ENCODE measurements around the gene CLCN4.

DNA sequence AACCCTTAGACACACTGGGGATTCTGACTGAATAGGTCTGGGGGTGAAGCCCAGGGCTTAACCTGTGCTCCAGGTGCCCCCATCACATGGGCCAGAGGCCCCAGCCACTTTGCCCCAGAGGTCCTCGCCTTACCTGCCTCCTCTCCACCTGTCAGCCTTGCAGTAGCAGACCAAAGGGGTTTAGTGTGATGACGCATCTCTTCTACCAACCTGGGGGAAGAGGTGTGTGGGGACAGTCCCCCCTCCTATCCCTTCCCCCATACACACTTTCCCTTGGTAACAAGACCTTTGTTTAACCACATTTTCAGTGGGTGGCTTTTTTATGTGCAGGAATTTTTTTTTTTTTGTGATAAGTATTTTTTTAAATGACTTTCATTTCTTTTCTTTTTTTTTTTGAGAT, 6.3 kb downstream of the CLCN4 start:
- TF ChIP-seq POLR2A (IDR thresholded peaks at IDR 0.05) (no peak), CTCF (IDR thresholded peaks at IDR 0.05) (no peak)
